Vagina (tissue), 2 donors: ENCODE data around the gene DNM2. TPM values are rescaled to one million over a fixed set of nuclear protein-coding genes. Genes with fewer than 3 reads are reported as not detected.

Source experiments
- DNase-seq, 2 donors: peaks; one replicate each; pipeline ENCODE4 v3.0.0-alpha.2; 2017; ENCODE audit errors: extremely low spot score in 2 of 2
- H3K27ac ChIP-seq: fragments of 200-600 bp; sonication (generic); one replicate; pipeline ENCODE4 v1.5.1; 2019
- H3K27me3 ChIP-seq: fragments of 200-600 bp; sonication (generic); one replicate; pipeline ENCODE4 v1.5.1; 2019
- H3K36me3 ChIP-seq, 2 donors: fragments of 200-600 bp; sonication (generic); one replicate each; pipeline ENCODE4 v1.5.1; 2017 to 2019
- H3K4me1 ChIP-seq: fragments of 200-600 bp; sonication (generic); one replicate; pipeline ENCODE4 v1.5.1; 2019
- H3K4me3 ChIP-seq, 2 donors: fragments of 200-600 bp; sonication (generic); 1 replicate in 1 of 2; 2 replicates in 1 of 2; pipeline ENCODE4 v1.5.1; 2016 to 2019
- H3K9me3 ChIP-seq: fragments of 200-600 bp; sonication (generic); one replicate; pipeline ENCODE4 v1.5.1; 2019
- CTCF ChIP-seq, 3 experiments: fragments of 450-650 bp in 2 of 3; fragments of 200-600 bp in 1 of 3; sonication (generic) in 1 of 3; IDR thresholded peaks; one replicate each; pipeline ENCODE4 v1.5.1; 2017 to 2019; ENCODE audit warnings: antibody characterized with exemption in 3 of 3, mild to moderate bottlenecking in 2 of 3, moderate library complexity in 2 of 3
- POLR2A ChIP-seq, 2 donors: fragments of 450-650 bp; IDR thresholded peaks; one replicate each; pipeline ENCODE4 v1.6.1; 2017; ENCODE audit warnings: antibody characterized with exemption in 2 of 2, mild to moderate bottlenecking in 2 of 2, moderate library complexity in 2 of 2
- POLR2AphosphoS5 ChIP-seq, 2 donors: sonication (generic); formaldehyde crosslinking; IDR thresholded peaks; one replicate each; pipeline ENCODE4 v1.9.0; 2017; ENCODE audit warnings: antibody characterized with exemption in 2 of 2, mild to moderate bottlenecking in 2 of 2, low read depth in 1 of 2; ENCODE audit not compliant: insufficient read depth in 1 of 2
- intact Hi-C: fragments of 100-400 bp; cut with DNase I; formaldehyde crosslinking; loops from one replicate; pipeline ENCODE4 v1.15.1; 2023
- total RNA-seq: library from RNA; depleted of rRNA; stranded (reverse); fragments of >200 nt; gene quantifications from one replicate; pipeline ENCODE4 v1.2.3, GENCODE V29; 2016

DNM2 gene
- total RNA-seq, 1 donor from 2014 or later = 128 TPM

- TF ChIP-seq POLR2AphosphoS5 (IDR thresholded peaks at IDR 0.05; ENCODE audit: insufficient read depth in 1 of 2, low read depth in 1 of 2) (peak in 1 of 2 donors; percentile 21), CTCF (IDR thresholded peaks at IDR 0.05) (no peak), POLR2A (IDR thresholded peaks at IDR 0.05) (no peak)
- Histone ChIP-seq H3K4me3 (no peak overlapping the region), H3K27ac (no peak overlapping the region), H3K9me3 (no peaks in the 10 kb centered on the region), H3K27me3 (no peaks in the 10 kb centered on the region), H3K4me1 (no peaks in the 10 kb centered on the region), H3K36me3 (peaks cover 0 to 43% of the 10 kb centered on the region in 2 donors)
- no peak for DNase-seq
- intact Hi-C loops = no loop called here
Observed at GRCh38 chr19:10828981-10829821, 111.3 kb downstream of the DNM2 start.

GRCh38 chr19:10829967-10830366 is 112.1 kb downstream of the DNM2 start:
- Histone ChIP-seq H3K27me3 (no peaks in the 10 kb centered on the region), H3K4me1 (peaks cover 4% of the 10 kb centered on the region), H3K9me3 (no peaks in the 10 kb centered on the region), H3K36me3 (peaks cover 0 to 35% of the 10 kb centered on the region in 2 donors), H3K27ac (no peak overlapping the region), H3K4me3 (no peak overlapping the region)
- no peak for DNase-seq
- intact Hi-C loops = no loop called here
- TF ChIP-seq CTCF (IDR thresholded peaks at IDR 0.05) = no peak

GRCh38 chr19:10830370-10830769 is 112.5 kb downstream of the DNM2 start:
- Histone ChIP-seq H3K36me3 (peaks cover 0 to 31% of the 10 kb centered on the region in 2 donors), H3K4me3 (no peak overlapping the region), H3K9me3 (no peaks in the 10 kb centered on the region), H3K27me3 (no peaks in the 10 kb centered on the region), H3K4me1 (peaks cover 8% of the 10 kb centered on the region), H3K27ac (no peak overlapping the region)
- DNase-seq = no peak
- TF ChIP-seq POLR2A (IDR thresholded peaks at IDR 0.05) (no peak), CTCF (IDR thresholded peaks at IDR 0.05) (no peak), POLR2AphosphoS5 (IDR thresholded peaks at IDR 0.05; ENCODE audit: insufficient read depth in 1 of 2, low read depth in 1 of 2) (no peak)
- intact Hi-C loops = no loop called here

- Histone ChIP-seq H3K27ac (no peak overlapping the region), H3K4me3 (no peak overlapping the region), H3K36me3 (peaks cover 0 to 24% of the 10 kb centered on the region in 2 donors), H3K9me3 (no peaks in the 10 kb centered on the region), H3K4me1 (peaks cover 8% of the 10 kb centered on the region), H3K27me3 (no peaks in the 10 kb centered on the region)
- TF ChIP-seq CTCF (IDR thresholded peaks at IDR 0.05) (no peak), POLR2AphosphoS5 (IDR thresholded peaks at IDR 0.05; ENCODE audit: insufficient read depth in 1 of 2, low read depth in 1 of 2) (no peak), POLR2A (IDR thresholded peaks at IDR 0.05) (no peak)
- no peak for DNase-seq
- intact Hi-C loops = no loop called here
Observed at GRCh38 chr19:10830931-10831779, 113.3 kb downstream of the DNM2 start.
